ENCODE data around the gene CSF1R.

The CSF1R gene

DNA sequence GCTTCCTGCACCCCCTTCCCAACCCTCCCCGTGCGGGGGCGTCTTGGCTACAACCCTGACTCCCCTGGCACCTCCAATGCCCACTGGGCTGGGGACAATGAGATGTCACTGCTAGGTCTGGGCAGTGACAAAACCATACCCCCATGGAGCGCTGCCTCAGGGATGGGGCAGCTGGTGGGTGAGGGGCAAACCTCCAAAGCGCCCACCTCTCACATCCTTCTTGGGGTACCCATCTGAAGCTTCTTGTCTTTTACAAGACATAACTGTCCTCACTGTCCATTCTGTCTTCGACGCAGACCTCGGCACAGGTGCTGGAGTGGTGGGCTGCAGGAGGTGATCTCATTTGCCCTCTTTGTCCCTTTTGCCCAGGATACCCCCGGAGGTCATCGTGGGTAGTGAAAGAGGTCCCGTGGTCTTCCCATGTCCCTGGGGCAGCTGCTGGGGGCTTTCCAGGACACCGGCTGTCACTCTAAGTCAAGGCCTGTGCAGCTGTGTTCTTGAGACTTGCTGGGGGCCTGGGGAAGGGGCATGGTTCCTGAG is 27.8 kb upstream of the CSF1R start:
- Histone ChIP-seq H3K36me3 (ENCODE audit: control insufficient read depth in 2 of 2, insufficient read depth in 2 of 2, low read length in 2 of 2) (peaks cover 0 to 3% of the 10 kb centered on the region in 2 donors), H3K27me3 (ENCODE audit: control insufficient read depth in 2 of 2, insufficient read depth in 2 of 2, low read length in 2 of 2) (no peaks in the 10 kb centered on the region), H3K27ac (ENCODE audit: low read depth in 2 of 2, low read length in 2 of 2) (no peak overlapping the region), H3K4me1 (ENCODE audit: control insufficient read depth in 2 of 2, insufficient read depth in 2 of 2, low read length in 2 of 2) (peaks cover 0 to 3% of the 10 kb centered on the region in 2 donors), H3K9me3 (ENCODE audit: control insufficient read depth in 2 of 2, low read length in 2 of 2) (no peaks in the 10 kb centered on the region), H3K4me3 (ENCODE audit: low read length in 2 of 2) (no peak overlapping the region), H3K9ac (ENCODE audit: low read depth in 1 of 2, low read length in 2 of 2) (no peak overlapping the region)

DNA sequence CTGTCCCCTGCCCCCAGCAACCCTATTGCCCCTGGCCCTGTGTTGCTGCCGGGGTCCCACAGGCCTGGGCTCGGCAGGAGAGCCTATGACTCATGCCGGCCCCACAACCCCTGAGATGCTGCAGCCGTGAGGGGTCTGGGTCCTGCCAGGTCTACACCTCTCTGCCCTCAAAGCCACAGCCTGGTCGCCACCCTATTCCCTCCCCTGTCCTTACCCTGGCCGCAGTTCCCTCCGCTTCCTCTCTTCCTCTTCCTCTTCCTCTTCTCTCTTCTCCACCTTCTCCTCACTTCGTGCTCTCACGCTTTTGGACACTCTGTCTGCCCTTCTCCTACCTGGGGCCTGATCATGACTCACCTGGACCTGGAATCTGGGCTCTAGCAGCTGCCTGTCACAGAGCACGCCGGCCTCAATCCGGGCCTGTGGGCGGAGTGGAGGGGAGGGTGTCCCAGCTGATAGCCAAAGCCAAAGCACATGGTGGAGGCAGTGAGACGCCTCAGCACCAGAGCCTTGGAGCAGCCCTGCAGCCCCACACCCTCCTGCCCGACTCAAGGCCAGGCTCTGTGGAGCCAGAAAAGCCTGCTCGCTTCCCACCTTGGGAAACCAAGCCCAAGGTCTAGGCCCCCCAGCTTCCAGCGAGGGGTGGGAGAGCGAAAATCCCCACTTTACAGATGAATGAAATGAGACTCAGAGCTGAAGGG is 26.8 kb upstream of the CSF1R start:
- Histone ChIP-seq H3K27ac (ENCODE audit: low read depth in 2 of 2, low read length in 2 of 2) (no peak overlapping the region), H3K36me3 (ENCODE audit: control insufficient read depth in 2 of 2, insufficient read depth in 2 of 2, low read length in 2 of 2) (no peaks in the 10 kb centered on the region), H3K9ac (ENCODE audit: low read depth in 1 of 2, low read length in 2 of 2) (no peak overlapping the region), H3K9me3 (ENCODE audit: control insufficient read depth in 2 of 2, low read length in 2 of 2) (no peaks in the 10 kb centered on the region), H3K4me3 (ENCODE audit: low read length in 2 of 2) (no peak overlapping the region), H3K27me3 (ENCODE audit: control insufficient read depth in 2 of 2, insufficient read depth in 2 of 2, low read length in 2 of 2) (no peaks in the 10 kb centered on the region), H3K4me1 (ENCODE audit: control insufficient read depth in 2 of 2, insufficient read depth in 2 of 2, low read length in 2 of 2) (peaks cover 1 to 3% of the 10 kb centered on the region in 2 donors)

DNA sequence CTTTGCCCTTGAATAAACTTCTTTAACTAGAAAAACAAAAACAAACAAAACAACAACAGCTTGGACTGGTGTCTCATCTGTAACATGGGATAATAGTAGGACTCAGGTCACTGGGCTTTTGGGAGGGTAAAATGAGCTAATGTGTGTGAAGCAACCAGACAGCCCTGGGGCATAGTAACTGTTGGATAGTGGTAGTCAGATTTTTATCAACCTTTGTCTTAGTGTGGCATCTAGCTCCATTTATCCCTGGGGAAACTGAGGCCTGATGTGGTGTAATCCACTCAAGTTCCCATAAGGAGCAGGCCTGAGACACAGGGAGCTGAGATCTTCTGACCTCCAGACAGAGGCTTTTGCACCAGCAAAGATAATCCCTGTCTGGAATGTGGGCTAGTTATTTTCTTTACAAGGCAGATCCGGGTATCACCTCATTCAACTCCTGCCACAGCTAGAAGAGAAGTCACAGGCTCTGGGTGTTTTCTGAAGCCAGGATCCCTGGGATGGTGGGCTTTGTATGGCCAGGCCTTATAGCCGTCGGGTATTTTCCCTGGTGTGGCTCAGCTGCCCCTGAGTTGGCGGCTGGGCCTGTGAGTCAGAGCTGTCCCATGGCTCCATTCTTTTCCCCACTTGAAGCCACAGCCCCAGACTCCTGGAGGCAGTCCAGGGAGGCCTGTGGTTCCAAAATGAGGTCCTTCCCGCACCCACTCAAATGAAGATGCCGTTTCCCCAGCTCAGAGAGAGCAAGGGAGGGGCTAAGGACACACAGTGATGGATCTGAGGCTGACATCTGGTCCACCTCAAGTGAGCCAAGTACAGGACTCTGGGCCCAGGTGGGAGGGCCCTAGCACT is 26.1 kb upstream of the CSF1R start:
- Histone ChIP-seq H3K36me3 (ENCODE audit: control insufficient read depth in 2 of 2, insufficient read depth in 2 of 2, low read length in 2 of 2) (no peaks in the 10 kb centered on the region), H3K27ac (ENCODE audit: low read depth in 2 of 2, low read length in 2 of 2) (no peak overlapping the region), H3K4me3 (ENCODE audit: low read length in 2 of 2) (no peak overlapping the region), H3K9ac (ENCODE audit: low read depth in 1 of 2, low read length in 2 of 2) (no peak overlapping the region), H3K4me1 (ENCODE audit: control insufficient read depth in 2 of 2, insufficient read depth in 2 of 2, low read length in 2 of 2) (peaks cover 5 to 9% of the 10 kb centered on the region in 2 donors), H3K9me3 (ENCODE audit: control insufficient read depth in 2 of 2, low read length in 2 of 2) (no peaks in the 10 kb centered on the region), H3K27me3 (ENCODE audit: control insufficient read depth in 2 of 2, insufficient read depth in 2 of 2, low read length in 2 of 2) (no peaks in the 10 kb centered on the region)

DNA sequence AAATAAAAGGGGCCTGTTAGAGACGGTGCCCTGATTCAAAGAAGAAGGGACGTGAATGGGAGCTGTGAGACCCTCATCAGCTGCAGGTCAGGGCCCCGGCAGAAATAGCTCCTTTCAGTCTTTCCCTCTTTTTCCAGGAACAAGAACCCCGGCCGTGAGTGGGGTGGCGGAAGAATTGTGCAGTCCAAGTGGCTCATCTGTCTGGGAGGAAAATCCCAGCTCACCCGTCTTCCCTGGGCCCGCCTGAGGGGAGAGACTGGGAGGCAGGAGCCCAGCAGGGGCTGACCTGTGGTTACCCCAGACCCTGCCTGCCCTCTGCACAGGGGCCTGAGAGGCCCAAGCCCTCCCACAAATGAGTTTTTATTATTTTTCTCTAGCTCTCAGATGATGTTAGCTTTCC is 24.8 kb upstream of the CSF1R start:
- H3K4me1 ChIP-seq (ENCODE audit: control insufficient read depth in 2 of 2, insufficient read depth in 2 of 2, low read length in 2 of 2) = peaks cover 13 to 22% of the 10 kb centered on the region in 2 donors
- H3K27ac ChIP-seq (ENCODE audit: low read depth in 2 of 2, low read length in 2 of 2) = no peak overlapping the region
- H3K9me3 ChIP-seq (ENCODE audit: control insufficient read depth in 2 of 2, low read length in 2 of 2) = no peaks in the 10 kb centered on the region
- H3K36me3 ChIP-seq (ENCODE audit: control insufficient read depth in 2 of 2, insufficient read depth in 2 of 2, low read length in 2 of 2) = no peaks in the 10 kb centered on the region
- H3K27me3 ChIP-seq (ENCODE audit: control insufficient read depth in 2 of 2, insufficient read depth in 2 of 2, low read length in 2 of 2) = no peaks in the 10 kb centered on the region
- H3K4me3 ChIP-seq (ENCODE audit: low read length in 2 of 2) = no peak overlapping the region
- H3K9ac ChIP-seq (ENCODE audit: low read depth in 1 of 2, low read length in 2 of 2) = no peak overlapping the region

DNA sequence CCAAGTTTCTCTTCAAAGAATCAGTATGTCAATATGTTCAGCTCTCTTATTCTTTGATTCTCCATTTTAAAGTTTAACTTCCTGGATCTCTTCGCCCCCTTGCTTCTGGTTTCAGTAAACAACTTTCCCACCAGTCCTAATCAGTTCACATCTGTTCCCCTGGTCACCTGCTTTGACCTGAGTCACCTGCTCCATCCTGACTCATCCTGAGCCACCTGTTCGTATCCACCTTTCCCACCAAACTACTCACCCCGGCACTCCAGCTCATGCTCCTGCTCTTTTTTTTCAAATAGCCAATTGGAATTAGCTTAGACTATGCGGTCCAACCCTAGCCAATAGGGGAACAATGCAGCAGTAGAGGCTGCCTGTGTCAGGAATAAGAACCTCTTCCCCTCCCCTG is 23.6 kb upstream of the CSF1R start:
- Histone ChIP-seq H3K9ac (ENCODE audit: low read depth in 1 of 2, low read length in 2 of 2) (no peak overlapping the region), H3K36me3 (ENCODE audit: control insufficient read depth in 2 of 2, insufficient read depth in 2 of 2, low read length in 2 of 2) (no peaks in the 10 kb centered on the region), H3K4me3 (ENCODE audit: low read length in 2 of 2) (no peak overlapping the region), H3K9me3 (ENCODE audit: control insufficient read depth in 2 of 2, low read length in 2 of 2) (no peaks in the 10 kb centered on the region), H3K4me1 (ENCODE audit: control insufficient read depth in 2 of 2, insufficient read depth in 2 of 2, low read length in 2 of 2) (peaks cover 13 to 27% of the 10 kb centered on the region in 2 donors), H3K27ac (ENCODE audit: low read depth in 2 of 2, low read length in 2 of 2) (no peak overlapping the region), H3K27me3 (ENCODE audit: control insufficient read depth in 2 of 2, insufficient read depth in 2 of 2, low read length in 2 of 2) (no peaks in the 10 kb centered on the region)

DNA sequence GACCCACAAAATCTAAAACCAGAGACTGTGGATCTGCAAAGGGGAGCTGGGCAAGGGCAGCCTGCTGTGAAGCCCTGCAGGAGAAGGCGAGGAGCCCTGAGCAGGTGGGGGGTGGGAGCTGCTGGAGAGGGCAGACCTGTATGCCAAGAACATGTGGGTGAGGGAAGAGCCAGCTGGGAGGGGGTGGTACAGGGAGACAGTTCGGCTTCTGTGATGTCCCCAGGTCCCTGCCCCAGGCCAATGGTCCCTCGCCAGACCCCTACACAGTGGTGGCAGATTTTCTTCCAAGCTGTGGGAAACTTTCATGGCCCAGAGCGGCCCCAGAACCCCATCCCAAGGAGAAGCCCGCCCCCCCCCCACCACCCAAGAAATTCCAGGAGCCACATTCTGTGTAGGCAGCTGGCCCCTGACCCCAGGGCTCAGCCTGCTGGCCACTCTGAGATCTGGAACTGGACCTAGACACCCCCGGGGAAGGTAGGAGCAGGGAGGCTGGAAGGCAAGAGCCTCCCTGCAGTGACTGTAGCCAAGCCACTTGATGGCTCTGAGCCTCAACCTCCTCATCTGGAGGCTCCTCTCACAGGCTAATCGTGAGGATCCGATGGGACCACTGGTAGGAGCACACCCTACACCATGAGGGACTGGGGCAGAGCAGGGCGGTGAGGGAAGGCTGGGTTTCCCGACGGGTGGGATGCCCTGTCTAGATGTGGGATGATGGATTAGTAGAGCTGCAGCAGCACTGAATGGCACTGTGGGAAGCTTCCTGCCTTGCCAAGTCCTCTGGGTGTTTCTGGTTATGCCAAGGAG is 22.6 kb upstream of the CSF1R start:
- no peaks in the 10 kb centered on the region for H3K36me3 ChIP-seq (ENCODE audit: control insufficient read depth in 2 of 2, insufficient read depth in 2 of 2, low read length in 2 of 2)
- no peak overlapping the region for H3K4me3 ChIP-seq (ENCODE audit: low read length in 2 of 2)
- no peak overlapping the region for H3K9ac ChIP-seq (ENCODE audit: low read depth in 1 of 2, low read length in 2 of 2)
- H3K27me3 ChIP-seq (ENCODE audit: control insufficient read depth in 2 of 2, insufficient read depth in 2 of 2, low read length in 2 of 2) = no peaks in the 10 kb centered on the region
- peaks cover 13 to 27% of the 10 kb centered on the region in 2 donors for H3K4me1 ChIP-seq (ENCODE audit: control insufficient read depth in 2 of 2, insufficient read depth in 2 of 2, low read length in 2 of 2)
- no peaks in the 10 kb centered on the region for H3K9me3 ChIP-seq (ENCODE audit: control insufficient read depth in 2 of 2, low read length in 2 of 2)
- H3K27ac ChIP-seq (ENCODE audit: low read depth in 2 of 2, low read length in 2 of 2) = peak overlapping the region; percentile 69 to 72

DNA sequence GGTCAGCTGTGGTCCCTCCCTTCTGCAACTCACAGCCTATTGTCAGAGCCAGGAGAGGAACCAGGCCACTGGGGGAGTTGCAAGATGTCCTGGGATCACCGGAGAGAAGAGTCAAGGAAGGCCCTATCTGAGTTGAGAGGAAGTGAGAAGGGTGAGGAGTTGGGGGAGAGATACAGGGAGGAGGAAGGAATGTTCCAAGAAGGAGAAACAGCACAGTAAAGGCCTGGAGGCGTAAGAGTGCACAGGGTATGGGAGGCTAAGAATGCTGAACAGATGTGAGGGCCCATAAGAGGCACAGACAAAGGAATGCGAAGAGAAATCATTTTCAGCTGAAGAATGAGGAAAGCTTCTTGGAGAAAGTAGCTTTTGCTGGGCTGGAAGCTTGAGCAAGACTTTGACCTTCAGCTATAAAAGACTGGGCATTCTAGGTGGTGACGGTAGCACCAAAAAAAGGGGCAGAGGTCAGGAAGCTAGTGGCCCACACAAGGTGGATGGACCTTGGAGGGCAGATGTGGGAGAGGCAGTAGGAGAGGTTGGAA is 21.6 kb upstream of the CSF1R start:
- H3K9me3 ChIP-seq (ENCODE audit: control insufficient read depth in 2 of 2, low read length in 2 of 2) = no peaks in the 10 kb centered on the region
- H3K4me1 ChIP-seq (ENCODE audit: control insufficient read depth in 2 of 2, insufficient read depth in 2 of 2, low read length in 2 of 2) = peaks cover 10 to 33% of the 10 kb centered on the region in 2 donors
- H3K27ac ChIP-seq (ENCODE audit: low read depth in 2 of 2, low read length in 2 of 2) = peak overlapping the region; percentile 69 to 72
- peak overlapping the region in 1 of 2 donors; percentile 27 for H3K4me3 ChIP-seq (ENCODE audit: low read length in 2 of 2)
- H3K27me3 ChIP-seq (ENCODE audit: control insufficient read depth in 2 of 2, insufficient read depth in 2 of 2, low read length in 2 of 2) = no peaks in the 10 kb centered on the region
- H3K36me3 ChIP-seq (ENCODE audit: control insufficient read depth in 2 of 2, insufficient read depth in 2 of 2, low read length in 2 of 2) = no peaks in the 10 kb centered on the region
- no peak overlapping the region for H3K9ac ChIP-seq (ENCODE audit: low read depth in 1 of 2, low read length in 2 of 2)

DNA sequence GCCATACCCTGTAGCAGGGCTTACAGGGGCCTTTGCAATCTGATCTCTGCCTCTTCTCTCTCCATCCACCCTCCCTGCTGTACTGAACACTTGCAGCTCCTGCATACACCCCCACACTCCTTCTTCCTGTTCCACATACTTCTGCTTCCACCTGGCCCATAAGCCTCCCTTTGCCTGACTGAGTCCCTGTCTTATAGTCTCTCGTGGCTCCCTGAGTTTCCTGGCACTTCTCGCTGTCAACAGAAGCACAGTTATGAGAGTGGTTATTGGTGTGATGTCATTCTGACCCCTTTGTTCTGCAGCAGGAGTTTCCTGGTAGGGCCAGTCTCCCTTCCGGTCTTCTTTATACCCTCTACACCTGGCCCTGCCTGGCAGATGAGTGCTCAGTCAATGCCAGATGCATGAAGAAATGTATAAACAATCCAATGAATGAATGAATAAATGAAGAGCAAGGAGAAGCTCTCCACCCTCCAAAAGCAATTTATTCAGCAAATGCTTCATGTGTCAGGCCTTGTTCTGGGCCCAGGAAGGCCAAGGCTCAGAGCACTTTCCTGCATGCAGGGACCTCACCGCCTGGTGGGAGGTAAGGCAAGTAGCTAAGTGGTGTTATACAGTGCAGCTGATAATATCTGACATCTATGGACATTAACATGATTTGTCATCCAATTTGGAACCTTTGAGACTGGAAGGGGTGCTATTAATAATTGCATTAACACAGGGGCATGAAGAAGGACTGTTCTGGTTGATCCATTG is 20.5 kb upstream of the CSF1R start:
- peaks cover 10 to 33% of the 10 kb centered on the region in 2 donors for H3K4me1 ChIP-seq (ENCODE audit: control insufficient read depth in 2 of 2, insufficient read depth in 2 of 2, low read length in 2 of 2)
- no peaks in the 10 kb centered on the region for H3K9me3 ChIP-seq (ENCODE audit: control insufficient read depth in 2 of 2, low read length in 2 of 2)
- H3K36me3 ChIP-seq (ENCODE audit: control insufficient read depth in 2 of 2, insufficient read depth in 2 of 2, low read length in 2 of 2) = no peaks in the 10 kb centered on the region
- H3K27me3 ChIP-seq (ENCODE audit: control insufficient read depth in 2 of 2, insufficient read depth in 2 of 2, low read length in 2 of 2) = no peaks in the 10 kb centered on the region
- H3K27ac ChIP-seq (ENCODE audit: low read depth in 2 of 2, low read length in 2 of 2) = peak overlapping the region; percentile 69 to 72
- H3K4me3 ChIP-seq (ENCODE audit: low read length in 2 of 2) = no peak overlapping the region
- H3K9ac ChIP-seq (ENCODE audit: low read depth in 1 of 2, low read length in 2 of 2) = peak overlapping the region; percentile 16 to 47

DNA sequence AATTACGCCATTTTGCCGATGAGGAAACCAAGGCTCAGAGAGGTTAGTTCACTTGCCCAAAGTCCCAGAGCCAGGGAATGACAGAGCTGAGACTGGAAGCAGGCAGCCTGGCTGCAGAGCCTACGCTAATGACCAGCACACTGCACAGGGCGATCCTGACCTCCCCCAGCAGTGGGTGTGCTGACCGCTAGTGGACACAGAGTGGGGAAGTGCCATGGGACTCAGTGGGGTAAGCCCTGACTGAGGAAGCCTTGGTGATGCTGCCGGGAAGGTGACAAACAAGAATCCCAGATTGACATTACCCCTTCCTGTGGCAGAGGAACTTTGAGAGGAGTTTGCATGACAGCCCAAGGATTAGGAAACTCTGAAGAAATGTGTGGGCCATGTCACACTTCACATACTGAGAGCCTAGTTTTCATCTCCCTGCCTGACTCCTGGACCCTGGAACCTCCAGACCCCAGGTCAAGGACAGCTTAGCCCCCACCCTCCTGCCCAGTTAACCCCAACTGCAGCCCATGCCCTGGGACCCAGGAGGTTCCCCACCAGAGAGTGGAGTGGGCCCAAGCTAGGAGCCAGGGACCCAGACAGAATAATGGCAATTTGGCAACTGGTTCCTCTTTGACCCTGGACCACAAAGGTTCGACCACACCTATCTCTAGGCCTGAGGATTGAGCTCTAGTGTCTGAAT is 19.7 kb upstream of the CSF1R start:
- Histone ChIP-seq H3K27ac (ENCODE audit: low read depth in 2 of 2, low read length in 2 of 2) (peak overlapping the region; percentile 46 to 69), H3K27me3 (ENCODE audit: control insufficient read depth in 2 of 2, insufficient read depth in 2 of 2, low read length in 2 of 2) (no peaks in the 10 kb centered on the region), H3K4me3 (ENCODE audit: low read length in 2 of 2) (no peak overlapping the region), H3K36me3 (ENCODE audit: control insufficient read depth in 2 of 2, insufficient read depth in 2 of 2, low read length in 2 of 2) (no peaks in the 10 kb centered on the region), H3K9ac (ENCODE audit: low read depth in 1 of 2, low read length in 2 of 2) (peak overlapping the region; percentile 16 to 47), H3K4me1 (ENCODE audit: control insufficient read depth in 2 of 2, insufficient read depth in 2 of 2, low read length in 2 of 2) (peaks cover 10 to 33% of the 10 kb centered on the region in 2 donors), H3K9me3 (ENCODE audit: control insufficient read depth in 2 of 2, low read length in 2 of 2) (no peaks in the 10 kb centered on the region)

Measured in mucosa of rectum (tissue), 2 donors.